ENCODE data around the gene CFLAR.

DNA sequence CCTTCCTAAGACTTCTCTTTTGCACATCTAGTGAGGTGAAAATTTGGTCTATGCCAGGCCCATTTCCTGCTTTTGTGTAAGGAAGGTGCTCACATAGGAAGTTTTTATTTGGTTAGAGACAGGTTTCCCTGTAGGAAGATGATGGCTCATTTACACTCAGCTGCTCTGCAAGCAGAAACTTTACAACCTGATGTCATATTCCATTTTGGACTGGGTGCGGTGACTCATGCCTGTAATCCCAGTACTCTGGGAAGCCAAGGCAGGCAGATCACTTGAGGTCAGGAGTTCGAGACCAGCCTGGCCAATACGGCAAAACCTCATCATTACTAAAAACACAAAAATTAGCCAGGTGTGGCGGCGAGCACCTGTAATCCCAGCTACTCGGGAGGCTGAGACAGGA, 102.8 kb downstream of the CFLAR start:
- no peak for TF ChIP-seq POLR2A (IDR thresholded peaks at IDR 0.05; ENCODE audit: insufficient read depth in 1 of 2, low read depth in 2 of 2, low read length in 2 of 2)
- TF ChIP-seq FOXM1 (CRISPR knock-in tag; IDR thresholded peaks at IDR 0.05): no peak
- TF ChIP-seq NBN (conservative IDR thresholded peaks at IDR 0.05): no peak
- TF ChIP-seq TP53 (CRISPR knock-in tag; conservative IDR thresholded peaks at IDR 0.05): no peak
- TF ChIP-seq ZSCAN22 (CRISPR knock-in tag; IDR thresholded peaks at IDR 0.05): no peak
- no peak for TF ChIP-seq HNRNPL (IDR thresholded peaks at IDR 0.05; ENCODE audit: low read depth, low read length)
- TF ChIP-seq YY1 (IDR thresholded peaks at IDR 0.05; ENCODE audit: insufficient read depth, insufficient replicate concordance, low read depth, low read length): no peak
